Liver (tissue), 9 donors: Measurements from ENCODE around the gene HIPK3. TPM values are rescaled to one million over a fixed set of nuclear protein-coding genes. Genes with fewer than 3 reads are reported as not detected.
A peak's percentile ranks its signal among the peaks of the same experiment; 100 is the strongest.

Source experiments
- DNase-seq: peaks from one replicate; pipeline ENCODE4 v3.0.0-alpha.2; 2017; ENCODE audit warnings: low spot score
- H3K27ac ChIP-seq, 2 donors: one replicate each; pipeline ENCODE4 v1.7.0; 2013; ENCODE audit warnings: inconsistent platforms in 2 of 2, low read length in 2 of 2, control low read depth in 1 of 2, low read depth in 1 of 2, mild to moderate bottlenecking in 1 of 2
- H3K27me3 ChIP-seq, 4 donors: one replicate each; pipeline versions ENCODE4 v1.6.1 to v1.7.0; 2013; ENCODE audit warnings: low read length in 3 of 4, inconsistent platforms in 1 of 4, mild to moderate bottlenecking in 1 of 4, moderate library complexity in 1 of 4; ENCODE audit not compliant: control insufficient read depth in 4 of 4, insufficient read depth in 4 of 4
- H3K36me3 ChIP-seq, 4 donors: one replicate each; pipeline versions ENCODE4 v1.6.1 to v1.7.0; 2013; ENCODE audit warnings: low read length in 3 of 4, mild to moderate bottlenecking in 3 of 4, low read depth in 1 of 4, moderate library complexity in 1 of 4; ENCODE audit not compliant: control insufficient read depth in 4 of 4, insufficient read depth in 3 of 4
- H3K4me1 ChIP-seq, 4 donors: one replicate each; pipeline versions ENCODE4 v1.6.1 to v1.7.0; 2013; ENCODE audit warnings: low read length in 3 of 4, mild to moderate bottlenecking in 3 of 4, moderate library complexity in 1 of 4; ENCODE audit not compliant: control insufficient read depth in 4 of 4, insufficient read depth in 4 of 4
- H3K4me3 ChIP-seq, 3 donors: one replicate each; pipeline versions ENCODE4 v1.6.1 to v1.7.0; 2013; ENCODE audit warnings: low read length in 3 of 3, control low read depth in 1 of 3, low read depth in 1 of 3, mild to moderate bottlenecking in 1 of 3
- H3K9ac ChIP-seq, 2 donors: one replicate each; pipeline ENCODE4 v1.7.0; 2013; ENCODE audit warnings: low read length in 2 of 2, mild to moderate bottlenecking in 2 of 2, moderate library complexity in 2 of 2, control low read depth in 1 of 2, low read depth in 1 of 2
- H3K9me3 ChIP-seq, 4 donors: one replicate each; pipeline versions ENCODE4 v1.6.1 to v1.7.0; 2013; ENCODE audit warnings: low read length in 3 of 4; ENCODE audit not compliant: control insufficient read depth in 4 of 4
- CTCF ChIP-seq: fragments of 150-350 bp; IDR thresholded peaks from 2 replicates; pipeline ENCODE4 v1.5.1; 2017; ENCODE audit warnings: improper control_type of control experiment, low read depth, low read length; ENCODE audit not compliant: missing input control
- FOXA1 ChIP-seq: IDR thresholded peaks from 2 replicates; pipeline ENCODE4 v1.6.1; 2016; ENCODE audit warnings: antibody characterized with exemption
- FOXA2 ChIP-seq: IDR thresholded peaks from 2 replicates; pipeline ENCODE4 v1.6.1; 2016; ENCODE audit warnings: antibody characterized with exemption
- GABPA ChIP-seq, 2 donors: IDR thresholded peaks in 1 of 2; conservative IDR thresholded peaks in 1 of 2; 2 replicates each; pipeline ENCODE4 v1.6.1; 2016; ENCODE audit warnings: antibody characterized with exemption in 2 of 2, mild to moderate bottlenecking in 1 of 2, moderate library complexity in 1 of 2
- HNF4A ChIP-seq, 2 donors: conservative IDR thresholded peaks; 2 replicates each; pipeline ENCODE4 v1.6.1; 2016; ENCODE audit warnings: antibody characterized with exemption in 2 of 2, mild to moderate bottlenecking in 2 of 2
- HNF4G ChIP-seq: IDR thresholded peaks from 2 replicates; pipeline ENCODE4 v1.6.1; 2016; ENCODE audit warnings: antibody characterized with exemption
- MAX ChIP-seq: IDR thresholded peaks from 2 replicates; pipeline ENCODE4 v1.6.1; 2016; ENCODE audit warnings: antibody characterized with exemption
- NR2F2 ChIP-seq: IDR thresholded peaks from 2 replicates; pipeline ENCODE4 v1.6.1; 2016; ENCODE audit warnings: antibody characterized with exemption
- RAD21 ChIP-seq, 2 donors: IDR thresholded peaks; 2 replicates each; pipeline ENCODE4 v1.6.1; 2016; ENCODE audit warnings: antibody characterized with exemption in 2 of 2, mild to moderate bottlenecking in 2 of 2
- RXRA ChIP-seq, 2 donors: IDR thresholded peaks; 2 replicates each; pipeline ENCODE4 v1.6.1; 2017 to 2018; ENCODE audit warnings: antibody characterized with exemption in 2 of 2, mild to moderate bottlenecking in 1 of 2
- SP1 ChIP-seq: IDR thresholded peaks from 2 replicates; pipeline ENCODE4 v1.6.1; 2018; ENCODE audit warnings: antibody characterized with exemption, mild to moderate bottlenecking
- TAF1 ChIP-seq: conservative IDR thresholded peaks from 2 replicates; pipeline ENCODE4 v1.6.1; 2016; ENCODE audit warnings: antibody characterized with exemption, mild to moderate bottlenecking
- YY1 ChIP-seq: IDR thresholded peaks from 2 replicates; pipeline ENCODE4 v1.6.1; 2016; ENCODE audit warnings: antibody characterized with exemption, mild to moderate bottlenecking
- WGBS: extraction: QIAGEN DNeasy Blood & Tissue Kit; methylation state at CpG from one replicate; pipeline ENCODE4 v1.1.7; 2013; 5-methylcytosine and 5-hydroxymethylcytosine counted together
- polyA plus RNA-seq, 2 donors: library from polyadenylated mRNA; stranded (reverse) in 1 of 2; unstranded in 1 of 2; fragments of 200-250 nt in 1 of 2; fragments of >200 nt in 1 of 2; fragmentation: Nextera tagmentation in 1 of 2; extraction: Ambion mirVana in 1 of 2; gene quantifications; one replicate each; pipeline versions ENCODE4 v1.2.1 to v1.2.3, GENCODE V29; 2013 to 2015
- total RNA-seq, 2 donors: library from RNA; depleted of rRNA; stranded (reverse); fragments of >200 nt; gene quantifications; one replicate each; pipeline ENCODE4 v1.2.3, GENCODE V29; 2014
- TF ChIP-seq, protein P1 (sequence below): IDR thresholded peaks from 2 replicates; pipeline ENCODE4 v1.6.1; 2016; ENCODE audit warnings: antibody characterized with exemption, mild to moderate bottlenecking
- TF ChIP-seq, protein P2 (sequence below): IDR thresholded peaks from 2 replicates; pipeline ENCODE4 v1.6.1; 2016; ENCODE audit warnings: antibody characterized with exemption
- TF ChIP-seq, protein P3 (sequence below): IDR thresholded peaks from 2 replicates; pipeline ENCODE4 v1.6.1; 2016; ENCODE audit warnings: antibody characterized with exemption
- donor health status: healthy.
- donor health status: healthy.
- donor health status: healthy.
- donor health status: healthy.
- donor health status: healthy.

HIPK3 gene
- total and polyA plus RNA-seq, 4 donors = 12.0 to 67.5 (median 27.6) TPM

DNA sequence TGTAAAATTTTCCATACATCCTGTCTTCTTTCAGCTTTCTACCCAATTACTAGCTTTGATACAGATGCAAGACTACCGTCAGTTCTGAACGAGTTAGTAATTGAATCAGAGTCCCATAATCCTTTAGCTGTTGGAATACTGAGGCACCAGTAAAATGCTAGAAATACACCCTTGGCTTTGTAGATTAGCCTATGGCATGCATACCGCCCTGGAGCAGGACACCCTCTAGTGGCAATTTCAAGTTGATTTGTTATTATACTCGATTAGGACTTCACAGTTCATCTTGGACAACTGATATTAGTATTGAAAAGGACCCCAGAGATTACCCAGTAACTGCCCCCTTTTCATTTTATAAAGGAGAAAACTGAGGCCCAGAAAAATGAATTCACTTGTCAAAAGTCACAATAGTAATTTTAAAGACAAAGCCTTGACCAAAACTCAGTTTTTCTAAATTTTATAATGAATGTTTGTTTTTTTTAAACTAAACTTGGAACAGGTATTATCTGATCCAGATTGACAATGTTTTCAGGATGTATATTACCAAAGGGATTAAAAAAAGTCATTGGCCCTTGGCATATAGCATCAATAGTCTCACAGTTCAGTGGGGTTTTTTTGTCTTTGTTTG is 72.6 kb downstream of the HIPK3 start:
- peaks cover 0 to 4% (median 0%) of the 10 kb centered on the region in 4 donors for H3K4me1 ChIP-seq
- no peak overlapping the region for H3K4me3 ChIP-seq
- 26% methylated on average over 4 of the region's 4 CpGs for WGBS
- H3K27me3 ChIP-seq = no peaks in the 10 kb centered on the region
- peaks cover 0 to 3% (median 0%) of the 10 kb centered on the region in 4 donors for H3K36me3 ChIP-seq
- no peak overlapping the region for H3K27ac ChIP-seq
- DNase-seq = no peak
- no peak overlapping the region for H3K9ac ChIP-seq
- TF ChIP-seq CTCF (peak; percentile 61), RAD21 (IDR thresholded peaks at IDR 0.05) (peak; percentile 96 to 97)
- TF ChIP-seq, protein P1, sequence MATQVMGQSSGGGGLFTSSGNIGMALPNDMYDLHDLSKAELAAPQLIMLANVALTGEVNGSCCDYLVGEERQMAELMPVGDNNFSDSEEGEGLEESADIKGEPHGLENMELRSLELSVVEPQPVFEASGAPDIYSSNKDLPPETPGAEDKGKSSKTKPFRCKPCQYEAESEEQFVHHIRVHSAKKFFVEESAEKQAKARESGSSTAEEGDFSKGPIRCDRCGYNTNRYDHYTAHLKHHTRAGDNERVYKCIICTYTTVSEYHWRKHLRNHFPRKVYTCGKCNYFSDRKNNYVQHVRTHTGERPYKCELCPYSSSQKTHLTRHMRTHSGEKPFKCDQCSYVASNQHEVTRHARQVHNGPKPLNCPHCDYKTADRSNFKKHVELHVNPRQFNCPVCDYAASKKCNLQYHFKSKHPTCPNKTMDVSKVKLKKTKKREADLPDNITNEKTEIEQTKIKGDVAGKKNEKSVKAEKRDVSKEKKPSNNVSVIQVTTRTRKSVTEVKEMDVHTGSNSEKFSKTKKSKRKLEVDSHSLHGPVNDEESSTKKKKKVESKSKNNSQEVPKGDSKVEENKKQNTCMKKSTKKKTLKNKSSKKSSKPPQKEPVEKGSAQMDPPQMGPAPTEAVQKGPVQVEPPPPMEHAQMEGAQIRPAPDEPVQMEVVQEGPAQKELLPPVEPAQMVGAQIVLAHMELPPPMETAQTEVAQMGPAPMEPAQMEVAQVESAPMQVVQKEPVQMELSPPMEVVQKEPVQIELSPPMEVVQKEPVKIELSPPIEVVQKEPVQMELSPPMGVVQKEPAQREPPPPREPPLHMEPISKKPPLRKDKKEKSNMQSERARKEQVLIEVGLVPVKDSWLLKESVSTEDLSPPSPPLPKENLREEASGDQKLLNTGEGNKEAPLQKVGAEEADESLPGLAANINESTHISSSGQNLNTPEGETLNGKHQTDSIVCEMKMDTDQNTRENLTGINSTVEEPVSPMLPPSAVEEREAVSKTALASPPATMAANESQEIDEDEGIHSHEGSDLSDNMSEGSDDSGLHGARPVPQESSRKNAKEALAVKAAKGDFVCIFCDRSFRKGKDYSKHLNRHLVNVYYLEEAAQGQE = no peak
- H3K9me3 ChIP-seq = no peaks in the 10 kb centered on the region

DNA sequence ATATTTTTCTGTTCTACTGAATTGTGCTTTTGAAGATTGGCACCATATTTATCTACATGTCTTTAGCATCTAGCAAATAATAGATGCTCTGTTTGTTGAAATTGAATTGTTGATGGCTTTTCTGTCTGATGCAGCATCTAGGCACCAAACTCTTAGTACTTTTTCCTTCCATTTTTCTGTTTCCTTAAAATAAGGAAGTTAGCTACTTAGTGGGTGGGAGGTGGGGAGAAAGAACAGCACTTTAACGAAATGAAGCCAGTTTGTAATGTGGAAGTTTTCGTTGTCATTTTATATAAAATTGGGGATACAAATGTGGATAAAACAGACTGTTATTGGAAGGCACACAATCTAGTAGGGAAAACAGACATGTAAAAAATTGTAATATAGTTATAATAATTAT is 76.6 kb downstream of the HIPK3 start:
- Histone ChIP-seq H3K9me3 (no peaks in the 10 kb centered on the region), H3K27ac (no peak overlapping the region), H3K27me3 (no peaks in the 10 kb centered on the region), H3K4me3 (no peak overlapping the region), H3K9ac (no peak overlapping the region), H3K4me1 (no peaks in the 10 kb centered on the region), H3K36me3 (peaks cover 0 to 3% (median 2%) of the 10 kb centered on the region in 4 donors)
- no peak for DNase-seq
- TF ChIP-seq RXRA (IDR thresholded peaks at IDR 0.05) (no peak), RAD21 (IDR thresholded peaks at IDR 0.05) (no peak), FOXA1 (no peak), FOXA2 (no peak), HNF4A (conservative IDR thresholded peaks at IDR 0.05) (no peak), NR2F2 (no peak), TAF1 (no peak), HNF4G (no peak), SP1 (no peak), YY1 (no peak), GABPA (IDR thresholded peaks at IDR 0.05 in 1 of 2, conservative IDR thresholded peaks at IDR 0.05 in 1 of 2) (no peak), MAX (no peak)
- TF ChIP-seq, protein P2, sequence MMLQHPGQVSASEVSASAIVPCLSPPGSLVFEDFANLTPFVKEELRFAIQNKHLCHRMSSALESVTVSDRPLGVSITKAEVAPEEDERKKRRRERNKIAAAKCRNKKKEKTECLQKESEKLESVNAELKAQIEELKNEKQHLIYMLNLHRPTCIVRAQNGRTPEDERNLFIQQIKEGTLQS = no peak
- TF ChIP-seq, protein P3, sequence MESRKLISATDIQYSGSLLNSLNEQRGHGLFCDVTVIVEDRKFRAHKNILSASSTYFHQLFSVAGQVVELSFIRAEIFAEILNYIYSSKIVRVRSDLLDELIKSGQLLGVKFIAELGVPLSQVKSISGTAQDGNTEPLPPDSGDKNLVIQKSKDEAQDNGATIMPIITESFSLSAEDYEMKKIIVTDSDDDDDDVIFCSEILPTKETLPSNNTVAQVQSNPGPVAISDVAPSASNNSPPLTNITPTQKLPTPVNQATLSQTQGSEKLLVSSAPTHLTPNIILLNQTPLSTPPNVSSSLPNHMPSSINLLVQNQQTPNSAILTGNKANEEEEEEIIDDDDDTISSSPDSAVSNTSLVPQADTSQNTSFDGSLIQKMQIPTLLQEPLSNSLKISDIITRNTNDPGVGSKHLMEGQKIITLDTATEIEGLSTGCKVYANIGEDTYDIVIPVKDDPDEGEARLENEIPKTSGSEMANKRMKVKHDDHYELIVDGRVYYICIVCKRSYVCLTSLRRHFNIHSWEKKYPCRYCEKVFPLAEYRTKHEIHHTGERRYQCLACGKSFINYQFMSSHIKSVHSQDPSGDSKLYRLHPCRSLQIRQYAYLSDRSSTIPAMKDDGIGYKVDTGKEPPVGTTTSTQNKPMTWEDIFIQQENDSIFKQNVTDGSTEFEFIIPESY = no peak
- TF ChIP-seq, protein P1 = no peak
- WGBS = 85% methylated on average over 2 of the region's 2 CpGs
